H1 (cell line): ENCODE data around the gene PRR23C. TPM values are rescaled to one million over a fixed set of nuclear protein-coding genes. Genes with fewer than 3 reads are reported as not detected.

ENCODE experiments used
- CTCF ChIA-PET: fragments of 300-600 bp; sonication (Branson Sonifier 250); formaldehyde crosslinking; loops from one replicate; lab custom pipeline; 2021; ENCODE audit not compliant: partially characterized antibody; lab: Charles Lee
- POLR2A ChIA-PET: fragments of 300-600 bp; sonication (Branson Sonifier 250); formaldehyde crosslinking; loops from one replicate; lab custom pipeline; 2021; ENCODE audit warnings: inconsistent platforms; ENCODE audit not compliant: partially characterized antibody; lab: Charles Lee
- DNase-seq, 2 experiments: peaks; one replicate each; pipeline versions ENCODE4 v3.0.0 to v3.0.0-alpha.2; 2010 to 2022; ENCODE audit warnings: low spot score in 2 of 2, low read depth in 1 of 2, mixed read lengths in 1 of 2
- FAIRE-seq: peaks from 2 replicates; lab custom pipeline; 2011; peaks lifted over from hg19 to GRCh38; lab: Jason Lieb, UNC
- H2AFZ ChIP-seq: 2 replicates; pipeline ENCODE4 v1.8.1; 2012; ENCODE audit warnings: low read length, inconsistent platforms
- H2AK5ac ChIP-seq: 2 replicates; pipeline ENCODE4 v1.6.1; 2013; ENCODE audit warnings: low read depth, low read length
- H2BK120ac ChIP-seq: replicated peaks from 2 replicates; pipeline ENCODE3; 2013; ENCODE audit warnings: low read depth, low read length, inconsistent platforms
- H2BK12ac ChIP-seq: 2 replicates; pipeline ENCODE4 v1.6.1; 2013; ENCODE audit warnings: low read depth, low read length
- H2BK15ac ChIP-seq: 2 replicates; pipeline ENCODE4 v1.6.1; 2013; ENCODE audit warnings: low read length
- H2BK20ac ChIP-seq: 2 replicates; pipeline ENCODE4 v1.6.1; 2013; ENCODE audit warnings: low read length
- H2BK5ac ChIP-seq: 2 replicates; pipeline ENCODE4 v1.6.1; 2013; ENCODE audit warnings: low read depth, low read length
- H3K14ac ChIP-seq: 2 replicates; pipeline ENCODE4 v1.6.1; 2013; ENCODE audit warnings: inconsistent platforms; ENCODE audit not compliant: insufficient read length
- H3K18ac ChIP-seq: 2 replicates; pipeline ENCODE4 v1.6.1; 2013; ENCODE audit warnings: low read length; ENCODE audit errors: extremely low read depth
- H3K23ac ChIP-seq: 2 replicates; pipeline ENCODE4 v1.6.1; 2013; ENCODE audit warnings: inconsistent platforms; ENCODE audit not compliant: insufficient read length
- H3K23me2 ChIP-seq: 2 replicates; pipeline ENCODE4 v1.6.1; 2013; ENCODE audit warnings: low read depth, low read length
- H3K27ac ChIP-seq: 2 replicates; pipeline ENCODE4 v1.6.1; 2011; ENCODE audit warnings: low read depth, low read length, inconsistent platforms
- H3K27me3 ChIP-seq, 4 experiments: replicated peaks in 1 of 4; 1 replicate in 1 of 4; 2 replicates in 3 of 4; pipeline versions ENCODE4 v1.6.1 to v1.8.1; 2011 to 2013; ENCODE audit warnings: low read length in 3 of 4, mild to moderate bottlenecking in 3 of 4, inconsistent platforms in 2 of 4, mixed read lengths in 2 of 4, moderate library complexity in 1 of 4; ENCODE audit not compliant: control insufficient read depth in 3 of 4, insufficient read depth in 3 of 4; ENCODE audit errors: extremely low read depth in 1 of 4
- H3K36me3 ChIP-seq, 4 experiments: 2 replicates each; pipeline versions ENCODE4 v1.6.1 to v1.8.1; 2011 to 2013; ENCODE audit warnings: mild to moderate bottlenecking in 4 of 4, low read length in 3 of 4, moderate library complexity in 2 of 4, control low read depth in 1 of 4, inconsistent platforms in 1 of 4; ENCODE audit not compliant: insufficient read depth in 4 of 4, control insufficient read depth in 2 of 4
- H3K4ac ChIP-seq: replicated peaks from 2 replicates; pipeline ENCODE3; 2013; ENCODE audit warnings: low read length, low read depth, mixed read lengths, inconsistent platforms; ENCODE audit not compliant: insufficient read length
- H3K4me1 ChIP-seq, 4 experiments: replicated peaks in 1 of 4; 1 replicate in 1 of 4; 2 replicates in 3 of 4; pipeline versions ENCODE4 v1.6.1 to v1.8.1; 2011 to 2013; ENCODE audit warnings: low read length in 3 of 4, inconsistent platforms in 2 of 4, mixed read lengths in 1 of 4; ENCODE audit not compliant: insufficient read depth in 4 of 4, control insufficient read depth in 3 of 4
- H3K4me2 ChIP-seq, 2 experiments: 2 replicates each; pipeline versions ENCODE4 v1.6.1 to v1.8.1; 2011 to 2013; ENCODE audit warnings: low read depth in 2 of 2, low read length in 2 of 2, control low read depth in 1 of 2, inconsistent platforms in 1 of 2, mild to moderate bottlenecking in 1 of 2; ENCODE audit not compliant: insufficient read depth in 1 of 2
- H3K4me3 ChIP-seq, 4 experiments: fragments of 200-600, 300-600 bp in 1 of 4; sonication (generic), shearing (Covaris generic), sonication (Bioruptor Twin) in 1 of 4; 2 replicates each; pipeline versions ENCODE4 v1.5.1 to v1.8.1; 2011 to 2016; ENCODE audit warnings: low read length in 4 of 4, low read depth in 3 of 4, control low read depth in 2 of 4, inconsistent platforms in 2 of 4, mild to moderate bottlenecking in 2 of 4, mixed read lengths in 1 of 4, moderate library complexity in 1 of 4; ENCODE audit not compliant: insufficient read depth in 2 of 4; ENCODE audit errors: extremely low read depth in 1 of 4
- H3K56ac ChIP-seq: replicated peaks from 2 replicates; pipeline ENCODE3; 2013; ENCODE audit warnings: low read depth, mild to moderate bottlenecking, mixed read lengths, low read length, inconsistent platforms; ENCODE audit not compliant: insufficient read length
- H3K79me1 ChIP-seq: 2 replicates; pipeline ENCODE4 v1.6.1; 2013; ENCODE audit warnings: low read depth, low read length, control low read depth
- H3K79me2 ChIP-seq, 2 experiments: 2 replicates each; pipeline versions ENCODE4 v1.6.1 to v1.8.1; 2012 to 2013; ENCODE audit warnings: low read length in 2 of 2, mild to moderate bottlenecking in 2 of 2, inconsistent platforms in 1 of 2; ENCODE audit not compliant: insufficient read depth in 2 of 2, control insufficient read depth in 1 of 2
- H3K9ac ChIP-seq, 4 experiments: replicated peaks in 1 of 4; 1 replicate in 1 of 4; 2 replicates in 3 of 4; pipeline versions ENCODE4 v1.6.1 to v1.8.1; 2011 to 2013; ENCODE audit warnings: low read depth in 3 of 4, low read length in 3 of 4, control low read depth in 2 of 4, mild to moderate bottlenecking in 2 of 4, moderate library complexity in 2 of 4, inconsistent platforms in 1 of 4; ENCODE audit errors: extremely low read depth in 1 of 4
- H3K9me3 ChIP-seq, 2 experiments: 2 replicates each; pipeline versions ENCODE4 v1.6.1 to v1.8.1; 2012 to 2013; ENCODE audit warnings: mild to moderate bottlenecking in 2 of 2, moderate library complexity in 2 of 2, control low read depth in 1 of 2, inconsistent platforms in 1 of 2, low read depth in 1 of 2, low read length in 1 of 2, mixed read lengths in 1 of 2; ENCODE audit not compliant: insufficient read depth in 2 of 2
- H4K20me1 ChIP-seq, 2 experiments: replicated peaks in 1 of 2; 2 replicates each; pipeline versions ENCODE3 to v1.8.1; 2011 to 2013; ENCODE audit warnings: inconsistent platforms in 2 of 2, low read length in 2 of 2, mild to moderate bottlenecking in 1 of 2; ENCODE audit not compliant: insufficient read depth in 2 of 2, control insufficient read depth in 1 of 2
- H4K5ac ChIP-seq: 2 replicates; pipeline ENCODE4 v1.6.1; 2013; ENCODE audit warnings: low read length, low read depth, mixed read lengths, inconsistent platforms; ENCODE audit not compliant: insufficient read length
- H4K8ac ChIP-seq: 2 replicates; pipeline ENCODE4 v1.8.0; 2013; ENCODE audit warnings: mild to moderate bottlenecking, moderate library complexity, low read length, inconsistent platforms; ENCODE audit not compliant: insufficient read depth; ENCODE audit errors: extremely low read depth
- H4K91ac ChIP-seq: replicated peaks from 2 replicates; pipeline ENCODE3; 2013; ENCODE audit warnings: low read length, mixed read lengths, inconsistent platforms; ENCODE audit not compliant: insufficient read length
- WGBS, 2 experiments: shearing (Covaris generic) in 1 of 2; methylation state at CpG; one replicate each; pipeline versions ENCODE4 v1.1.6 to v1.1.7; 2013 to 2015; ENCODE audit warnings: low lambda C conversion rate in 2 of 2, mixed read lengths in 2 of 2, inconsistent platforms in 1 of 2, low coverage in 1 of 2, missing lambda C conversion rate in 1 of 2; ENCODE audit not compliant: insufficient replicate concordance in 2 of 2, insufficient coverage in 1 of 2, insufficient read length in 1 of 2; ENCODE audit errors: extremely low coverage in 1 of 2, missing lambda C conversion rate in 1 of 2; 5-methylcytosine and 5-hydroxymethylcytosine counted together
- long read RNA-seq, 2 experiments: library from RNA in 1 of 2; library from capped mRNA in 1 of 2; stranded (forward); transcript quantifications; one replicate each; pipeline ENCODE4 v2.0.0, GENCODE V29; 2021; ENCODE audit warnings: inconsistent platforms in 1 of 2
- polyA minus RNA-seq, 3 experiments: library from RNA; depleted of rRNA, polyadenylated mRNA; stranded (reverse); fragments of >200 nt; gene quantifications; 1 replicate in 2 of 3; 2 replicates in 1 of 3; pipeline ENCODE4 v1.2.3, GENCODE V29; 2011
- polyA plus RNA-seq, 7 experiments: library from polyadenylated mRNA; depleted of rRNA in 3 of 7; stranded (reverse) in 5 of 7; unstranded in 2 of 7; fragments of >200 nt in 5 of 7; fragments of 200-250 nt in 2 of 7; gene quantifications; 1 replicate in 5 of 7; 2 replicates in 1 of 7; 4 replicates in 1 of 7; pipeline versions ENCODE4 v1.2.1 to v1.2.3, GENCODE V29; 2011 to 2013; ENCODE audit warnings: missing spikeins in 2 of 7, mixed read lengths in 2 of 7
- total RNA-seq: library from RNA; stranded (reverse); fragmentation: NEBNext Ultra II Directional; extraction: Animal tissue kit (Norgen Biotek cat#: 25700); gene quantifications from 2 replicates; pipeline ENCODE4 v1.2.1, GENCODE V29; 2021

Gene PRR23C
- not detected in 2 replicates for total RNA-seq
- not detected in 2 replicates for polyA plus RNA-seq (2011; rRNA removed)
- not detected for polyA plus RNA-seq (2011; cell fraction: cytosol; rRNA removed)
- not detected for polyA plus RNA-seq (2011; cell fraction: nucleus; rRNA removed)
- polyA plus RNA-seq (2012, experiment 1 of 2), result not detected in 4 replicates
- not detected for polyA plus RNA-seq (2012, experiment 2 of 2)
- not detected for polyA plus RNA-seq (2013, experiment 1 of 2)
- polyA plus RNA-seq (2013, experiment 2 of 2), result not detected
- not detected in 2 replicates for polyA minus RNA-seq (2011; rRNA and poly(A)+ RNA removed)
- not detected for polyA minus RNA-seq (2011; cell fraction: cytosol; rRNA and poly(A)+ RNA removed)
- not detected for polyA minus RNA-seq (2011; cell fraction: nucleus; rRNA and poly(A)+ RNA removed)
- long read RNA-seq, experiment 1, result 0 reads
- long read RNA-seq, experiment 2, result 0 reads

DNA sequence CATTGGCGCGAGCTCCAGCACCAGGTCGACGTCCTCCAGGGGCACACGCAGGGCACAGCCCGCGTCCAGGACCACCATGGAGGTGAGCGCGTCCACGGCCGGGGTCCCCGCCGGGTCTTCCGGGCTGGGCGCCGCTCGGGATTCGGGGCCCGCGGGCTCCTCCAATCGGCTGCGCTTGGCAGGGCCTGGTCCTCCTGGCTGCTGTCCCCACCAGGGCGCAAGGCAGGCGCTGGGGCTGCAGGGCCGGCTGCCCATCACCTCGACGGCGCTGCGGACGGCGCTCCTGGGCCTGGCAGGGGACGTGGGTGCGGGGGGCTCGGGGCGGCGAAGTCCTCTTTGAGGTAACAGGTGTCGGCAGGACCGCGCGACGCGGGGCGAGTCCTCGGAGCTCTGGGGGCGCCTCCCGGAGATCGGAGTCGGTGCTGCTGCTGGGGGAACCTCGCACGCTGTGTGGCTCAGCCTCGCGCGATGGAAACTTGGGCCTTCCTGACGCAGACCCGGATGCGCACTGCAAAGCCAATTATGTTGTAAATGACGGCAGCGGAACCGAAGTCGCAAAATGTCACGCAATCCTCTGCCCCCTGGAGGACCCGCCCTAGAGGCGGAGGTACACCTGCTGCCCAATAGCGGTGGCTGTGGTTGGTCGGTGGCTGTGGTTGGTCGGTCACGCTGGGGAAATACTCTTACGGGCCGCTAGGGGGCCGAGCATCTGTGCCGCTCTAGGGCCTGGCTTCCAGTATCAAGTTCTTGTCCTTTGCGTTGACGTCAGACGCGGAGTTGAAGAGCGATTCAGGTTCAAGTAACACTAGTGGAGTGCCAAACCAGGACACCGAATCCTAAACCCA is at the start of gene PRR23C:
TSS of gene PRR23C (minus strand) at position 527 of the 845 bp plus-strand sequence. CDS start at position 255, 272 bp downstream.
- Histone ChIP-seq H3K23me2 (no peaks in the 10 kb centered on the region), H4K91ac (no peak within 1 kb of the TSS), H4K8ac (no peak within 1 kb of the TSS), H3K9me3 (peaks cover 7 to 23% of the 10 kb centered on the region in 2 experiments; a peak in 3 of 4 replicates), H3K4me2 (no peak within 1 kb of the TSS), H2AFZ (no peak within 1 kb of the TSS), H2BK5ac (no peak within 1 kb of the TSS), H4K5ac (no peak within 1 kb of the TSS), H3K4me1 (no peaks in the 10 kb centered on the region), H3K4me3 (no peak within 1 kb of the TSS), H3K27ac (no peak within 1 kb of the TSS), H3K79me1 (no peaks in the 10 kb centered on the region), H3K9ac (no peak within 1 kb of the TSS), H4K20me1 (no peaks in the 10 kb centered on the region), H3K18ac (no peak within 1 kb of the TSS), H3K56ac (no peak within 1 kb of the TSS), H3K27me3 (no peaks in the 10 kb centered on the region), H3K4ac (no peak within 1 kb of the TSS), H2AK5ac (no peak within 1 kb of the TSS), H2BK120ac (no peak within 1 kb of the TSS), H3K14ac (no peak within 1 kb of the TSS), H3K36me3 (no peaks in the 10 kb centered on the region), H3K79me2 (no peaks in the 10 kb centered on the region), H3K23ac (no peak within 1 kb of the TSS), H2BK12ac (no peak within 1 kb of the TSS), H2BK20ac (no peak within 1 kb of the TSS), H2BK15ac (no peak within 1 kb of the TSS)
- 95% methylated on average over 43 of the region's 77 CpGs; no CpG with 5 or more reads in 1 of the 2 experiments for WGBS, 2 experiments
- ChIA-PET CTCF (interaction anchor here (1.9 kb wide), 1 partner anchor 11 kb away, joined by 4 read pairs; no protein-coding TSS in a partner anchor), POLR2A (no interaction called here)
- FAIRE-seq (no peak), DNase-seq (no peak)
